GM19328 (cell line): ENCODE results near the gene YIPF5.

Experiments used
- ATAC-seq: cut with Tn5 transposase; IDR thresholded peaks from one replicate; pipeline ENCODE4 v1.9.1; 2021; ENCODE audit warnings: mild to moderate bottlenecking, moderate library complexity; ENCODE audit not compliant: unreplicated experiment

The YIPF5 gene

GRCh38 chr5:144183254-144183889 is 12.9 kb upstream of the YIPF5 start:
- ATAC-seq, result no peak

- no peak for ATAC-seq
Measured at GRCh38 chr5:144179226-144179625, 8.8 kb upstream of the YIPF5 start.

- ATAC-seq, result no peak
Measured at GRCh38 chr5:144177548-144177947, 7.1 kb upstream of the YIPF5 start.

- no peak for ATAC-seq
Measured at GRCh38 chr5:144173766-144174165, 3.3 kb upstream of the YIPF5 start.

GRCh38 chr5:144169904-144170275 is 569 bp downstream of the YIPF5 start:
- ATAC-seq, result peak; percentile 1

GRCh38 chr5:144167998-144168397 is 2.5 kb downstream of the YIPF5 start:
- ATAC-seq, result no peak

- no peak for ATAC-seq
Measured at GRCh38 chr5:144166696-144167095, 3.8 kb downstream of the YIPF5 start.

- ATAC-seq, result no peak
Measured at GRCh38 chr5:144162686-144163085, 7.8 kb downstream of the YIPF5 start.

GRCh38 chr5:144156767-144157171 is 13.7 kb downstream of the YIPF5 start:
- ATAC-seq, result no peak

- no peak for ATAC-seq
Measured at GRCh38 chr5:144151026-144151425, 19.4 kb downstream of the YIPF5 start.

GRCh38 chr5:144144956-144145751 is 25.3 kb downstream of the YIPF5 start:
- ATAC-seq, result no peak

GRCh38 chr5:144143625-144144024 is 26.8 kb downstream of the YIPF5 start:
- no peak for ATAC-seq

- no peak for ATAC-seq
Measured at GRCh38 chr5:144142824-144143162, 27.7 kb downstream of the YIPF5 start.

GRCh38 chr5:144142139-144142823 is 28.2 kb downstream of the YIPF5 start:
- peak; percentile 99 for ATAC-seq

- no peak for ATAC-seq
Measured at GRCh38 chr5:144141585-144141984, 28.9 kb downstream of the YIPF5 start.

GRCh38 chr5:144139586-144139985 is 30.9 kb downstream of the YIPF5 start:
- ATAC-seq, result no peak

- ATAC-seq, result no peak
Measured at GRCh38 chr5:144135113-144135762, 35.2 kb downstream of the YIPF5 start.

GRCh38 chr5:144134194-144134826 is 36.1 kb downstream of the YIPF5 start:
- no peak for ATAC-seq

- no peak for ATAC-seq
Measured at GRCh38 chr5:144133050-144133633, 37.3 kb downstream of the YIPF5 start.

- ATAC-seq, result no peak
Measured at GRCh38 chr5:144131261-144131660, 39.2 kb downstream of the YIPF5 start.

GRCh38 chr5:144130306-144130705 is 40.2 kb downstream of the YIPF5 start:
- ATAC-seq, result no peak
